ENCODE measurements around the gene SDHB.
A peak's percentile ranks its signal among the peaks of the same experiment; 100 is the strongest.

Gene SDHB

DNA sequence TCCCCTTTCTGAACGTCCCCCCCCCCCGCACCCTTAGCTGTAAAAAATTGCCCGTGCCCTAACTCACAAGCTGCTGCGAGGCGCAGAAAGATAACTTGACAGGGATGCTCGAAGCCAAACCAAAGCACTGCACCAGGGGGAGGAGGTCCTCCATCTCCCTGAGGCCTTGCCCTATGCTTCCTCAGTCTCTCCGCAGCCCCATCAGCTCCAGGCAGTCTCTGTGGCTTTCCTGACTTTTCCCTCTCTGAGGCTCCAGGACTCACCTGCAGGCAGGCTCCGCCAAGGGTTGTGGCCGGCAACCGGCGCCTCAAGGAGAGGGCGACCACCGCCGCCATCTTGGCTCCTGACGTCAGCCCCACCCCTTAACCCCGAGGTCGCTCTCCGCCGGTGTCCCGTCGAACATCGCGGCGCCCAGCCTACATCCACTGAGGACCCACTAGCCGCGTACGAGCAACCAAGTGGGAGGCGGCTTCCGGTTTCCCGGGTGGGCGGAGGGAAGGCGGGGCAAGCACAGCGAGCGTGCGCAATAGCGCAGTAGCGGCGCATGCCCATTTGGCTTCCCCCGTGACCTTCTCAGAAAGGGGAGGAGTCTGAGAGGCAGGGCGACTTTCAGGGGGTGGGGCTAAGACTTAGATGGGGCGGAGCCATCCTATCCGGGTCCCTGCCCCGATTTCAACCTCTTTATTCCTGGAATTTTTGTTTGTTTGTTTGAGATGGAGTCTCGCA, at the start of gene SDHB:
TSS of gene SDHB (minus strand) at position 348 of the 726 bp plus-strand sequence. CDS start at position 335, 13 bp downstream.
- peak; percentile 98 for DNase-seq (ENCODE audit: low read depth, low spot score)

DNA sequence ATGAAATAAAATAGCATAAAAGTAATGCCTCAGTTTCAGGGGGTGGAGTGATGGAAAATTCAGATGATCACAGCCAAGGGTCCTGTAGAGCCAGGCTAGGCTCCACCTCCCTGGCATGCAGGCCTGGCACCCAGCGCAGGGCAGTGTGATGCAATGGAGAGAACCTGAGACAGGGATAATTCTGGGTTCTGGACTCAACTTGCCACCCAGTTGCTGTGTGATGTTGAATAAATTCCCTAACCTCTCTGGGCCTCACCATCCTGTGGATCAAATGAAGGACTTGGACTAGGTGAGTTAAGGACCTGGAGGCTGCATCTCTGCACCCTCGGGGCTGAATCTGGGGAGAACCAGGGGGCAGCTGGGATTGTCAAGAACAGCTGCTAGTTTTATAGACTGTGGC, 48.4 kb upstream of the SDHB start:
- DNase-seq (ENCODE audit: low read depth, low spot score), result no peak

DNA sequence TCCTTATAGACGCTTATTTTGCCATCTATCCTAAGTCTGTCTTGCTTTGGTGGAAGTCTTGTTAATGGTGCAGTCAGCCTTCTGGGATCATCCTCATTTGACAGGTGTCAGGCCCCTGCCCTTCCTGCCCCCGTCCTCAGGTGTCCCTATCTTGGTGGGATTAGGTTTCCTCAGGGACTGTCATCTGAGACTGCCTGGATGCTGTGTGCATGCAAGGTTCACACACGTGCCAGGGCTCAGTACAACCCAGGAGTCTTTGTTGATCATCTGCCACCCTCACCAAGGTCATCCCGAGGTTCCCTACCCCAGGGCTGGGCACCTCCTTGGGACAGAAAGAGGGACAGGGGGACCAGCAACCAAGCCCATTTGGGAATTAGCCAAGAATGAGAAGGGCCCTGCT, 47.4 kb upstream of the SDHB start:
- DNase-seq (ENCODE audit: low read depth, low spot score), result no peak

DNA sequence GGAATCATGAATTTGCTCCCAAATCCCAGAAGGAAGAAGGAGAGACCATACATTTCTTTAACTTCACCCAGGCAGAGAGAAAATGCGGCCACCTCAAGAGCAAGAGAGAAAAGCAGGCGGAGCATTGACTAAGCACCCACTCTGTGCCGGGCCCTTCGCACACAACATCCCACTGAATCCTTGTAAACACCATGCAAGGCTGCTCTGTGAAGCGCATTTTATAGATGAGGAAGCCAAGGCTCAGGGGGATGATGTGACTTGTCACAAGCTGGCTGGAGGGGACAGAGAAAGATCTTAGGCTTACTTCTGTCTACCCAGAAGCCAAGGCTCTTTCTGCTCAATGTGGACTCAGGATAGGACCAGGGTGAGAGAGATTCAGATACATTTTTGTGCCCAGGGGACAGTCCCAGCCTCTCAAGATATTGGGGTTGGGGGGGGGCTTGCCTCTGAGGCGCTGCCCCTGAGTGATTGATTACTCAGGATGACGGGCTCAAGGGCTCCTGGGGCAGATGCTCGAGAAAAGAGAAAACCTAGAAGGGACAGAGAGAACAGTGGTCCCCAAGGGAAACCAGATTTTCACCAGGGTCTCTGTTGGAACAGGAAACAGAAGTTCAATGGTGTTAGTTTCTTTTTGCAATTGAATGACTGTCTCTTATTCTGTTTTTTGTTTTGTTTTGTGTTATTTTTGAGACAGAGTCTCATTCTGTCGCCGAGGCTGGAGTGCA, 45.9 kb upstream of the SDHB start:
- no peak for DNase-seq (ENCODE audit: low read depth, low spot score)

DNA sequence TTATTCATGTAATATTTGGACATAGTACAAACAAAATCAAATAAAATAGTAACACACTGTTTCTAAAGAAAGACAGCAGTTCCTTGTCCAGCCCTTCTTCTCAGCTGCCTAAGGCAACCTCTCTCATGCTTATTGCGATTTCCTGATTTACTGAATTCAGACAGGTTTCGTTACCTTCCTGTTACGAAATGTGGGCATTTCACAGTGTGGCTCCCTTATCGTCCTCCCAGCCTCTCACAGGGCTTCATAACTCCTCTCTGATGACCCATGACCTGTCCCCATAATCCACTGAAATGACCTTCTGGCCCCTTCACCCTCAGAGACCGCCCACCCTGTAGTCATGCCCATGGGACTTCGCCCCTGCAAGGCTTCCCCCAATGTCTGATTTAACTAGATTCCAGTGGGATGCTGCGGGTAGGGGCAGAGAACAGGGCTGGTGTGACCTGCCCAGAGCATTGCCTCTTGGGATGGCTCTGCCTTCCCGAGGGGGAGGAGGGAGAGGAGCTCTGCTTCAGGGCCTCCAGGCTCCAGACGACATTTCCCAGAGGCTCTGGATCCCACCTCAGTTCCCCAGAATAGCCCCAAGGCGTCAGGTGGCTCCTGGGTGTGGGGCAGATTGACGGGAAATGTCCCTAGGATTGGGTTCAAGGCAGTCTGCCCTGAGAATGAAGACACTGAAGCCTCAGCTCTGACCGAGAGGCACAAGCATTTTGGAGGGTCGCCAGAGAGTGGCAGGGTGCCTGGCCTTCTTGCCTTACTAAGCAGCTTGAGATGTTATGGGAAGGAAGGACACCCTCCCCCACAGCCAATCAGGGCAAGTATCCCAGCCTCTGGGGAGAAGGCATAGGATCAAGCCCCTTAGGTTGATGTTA, 44.9 kb upstream of the SDHB start:
- DNase-seq (ENCODE audit: low read depth, low spot score), result no peak

DNA sequence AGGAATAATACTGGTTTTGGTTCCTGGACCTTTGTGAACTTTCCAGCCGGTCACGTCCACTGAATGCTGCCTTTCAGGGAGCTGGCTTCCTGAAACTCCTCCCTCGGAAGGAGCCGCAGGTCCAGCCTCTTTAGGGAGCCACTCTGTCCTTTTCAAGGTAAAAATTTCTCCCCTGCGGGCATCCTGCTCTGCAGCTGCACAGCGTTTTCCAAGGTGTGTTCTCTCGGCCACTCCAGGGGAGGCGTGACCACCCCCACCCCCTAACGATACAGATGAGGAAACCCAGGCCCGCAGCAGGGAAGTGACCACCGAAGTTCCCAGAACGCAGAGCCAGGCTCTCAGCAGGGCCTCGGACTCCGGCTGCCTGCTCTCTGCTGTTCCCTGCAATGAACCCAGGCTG, 44.0 kb upstream of the SDHB start:
- no peak for DNase-seq (ENCODE audit: low read depth, low spot score)

DNA sequence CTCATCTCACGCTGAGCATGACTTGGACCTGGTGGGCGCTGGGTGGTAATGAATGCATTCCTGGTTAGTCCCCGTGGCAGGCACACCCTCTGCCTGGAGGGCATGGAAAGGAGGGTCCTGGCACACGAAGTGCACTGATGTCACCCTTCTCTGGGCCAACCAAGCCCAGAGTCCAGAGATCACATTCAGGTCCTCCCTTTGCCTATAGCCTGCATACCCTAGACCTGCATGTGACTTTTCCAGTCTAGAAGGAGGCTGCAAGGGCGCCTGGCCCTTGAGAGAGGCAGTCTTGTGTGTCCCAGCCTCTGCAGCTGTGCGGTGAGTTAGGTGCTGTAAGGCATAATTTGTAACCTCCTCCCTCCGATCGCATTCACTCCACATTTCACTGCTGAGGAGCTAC, 43.3 kb upstream of the SDHB start:
- no peak for DNase-seq (ENCODE audit: low read depth, low spot score)

DNA sequence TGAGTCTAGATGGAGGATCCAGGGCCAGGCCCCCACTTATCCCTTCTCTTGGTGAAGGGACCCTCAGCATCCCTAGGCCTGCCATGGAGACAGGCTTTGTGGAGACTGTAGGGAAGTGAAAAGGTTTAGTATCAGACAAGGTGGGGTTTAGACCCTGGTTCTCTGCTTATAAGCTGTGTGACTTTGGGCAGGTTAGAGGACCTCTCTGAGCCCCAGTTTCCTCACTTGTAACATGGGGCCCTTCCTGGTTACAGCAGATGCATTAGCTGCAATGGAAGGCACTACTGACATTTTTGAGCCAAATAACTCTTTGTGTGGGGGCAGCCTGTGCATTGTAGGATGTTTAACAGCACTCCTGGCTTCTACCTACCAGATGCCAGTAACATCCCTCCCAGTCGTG, 42.8 kb upstream of the SDHB start:
- DNase-seq (ENCODE audit: low read depth, low spot score), result no peak

DNA sequence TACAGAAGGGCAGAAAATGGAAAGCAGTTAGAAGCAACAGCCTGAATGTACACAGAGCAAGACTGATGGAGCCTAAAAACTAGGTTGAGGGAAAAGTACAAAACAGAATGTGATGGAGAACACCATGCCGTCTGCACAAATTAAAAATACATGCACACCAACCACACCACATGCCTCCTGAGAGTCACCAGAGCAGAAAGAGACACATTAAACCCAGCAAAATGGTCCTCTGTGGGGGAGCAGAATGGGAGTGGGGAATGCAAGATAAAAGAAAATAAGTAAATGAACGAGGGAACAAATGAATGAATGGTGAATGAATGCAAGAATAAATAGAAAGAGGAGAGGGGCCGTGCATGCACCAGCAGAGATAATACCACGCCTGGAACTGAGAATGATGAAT, 41.3 kb upstream of the SDHB start:
- no peak for DNase-seq (ENCODE audit: low read depth, low spot score)

DNA sequence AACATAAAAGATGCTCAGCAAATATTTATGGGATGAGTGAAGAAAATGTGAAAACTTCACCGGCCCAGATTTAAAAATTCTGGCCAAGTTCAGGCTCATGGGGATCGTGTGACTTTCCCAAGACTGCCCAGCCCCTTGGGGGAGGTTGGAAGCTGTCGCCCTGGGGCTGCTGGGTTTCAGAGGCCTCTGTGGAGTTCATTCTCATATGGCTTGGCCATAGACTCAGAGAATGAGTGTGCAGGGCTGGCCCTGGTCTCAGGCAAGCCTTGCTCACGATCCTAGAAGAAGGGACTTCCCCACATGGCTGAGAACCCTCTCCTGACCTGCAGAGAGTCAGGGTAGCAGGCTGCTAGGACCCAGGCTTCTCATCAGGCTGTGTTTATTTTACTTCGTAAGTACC, 40.8 kb upstream of the SDHB start:
- no peak for DNase-seq (ENCODE audit: low read depth, low spot score)

DNA sequence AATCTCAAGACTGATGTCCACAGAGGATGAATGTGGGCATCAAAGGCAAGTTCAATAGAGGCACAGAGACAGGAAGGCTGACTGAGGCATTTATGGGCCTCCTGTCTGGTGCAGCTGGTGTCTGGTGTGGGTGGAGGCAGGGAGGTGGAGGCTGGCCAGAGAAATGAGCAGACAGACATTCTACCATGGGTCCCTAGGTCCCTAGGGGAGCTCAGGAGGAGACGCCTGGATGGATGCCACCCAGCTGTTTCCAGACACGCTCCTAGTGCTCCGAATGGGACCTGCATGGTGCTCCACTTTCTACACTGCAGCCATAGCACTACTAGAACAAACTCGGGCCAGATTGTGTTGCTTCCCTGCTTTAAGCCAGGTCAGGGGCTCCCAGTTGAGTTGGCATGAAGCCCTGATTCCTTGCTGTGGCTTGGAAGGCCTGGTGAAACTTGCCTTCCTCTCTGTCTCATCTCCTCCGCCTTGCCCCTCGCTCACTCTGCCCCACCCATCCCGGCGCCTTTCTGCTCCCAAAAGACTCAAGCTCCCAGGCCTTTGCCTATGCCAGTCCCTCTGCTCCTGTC, 40.1 kb upstream of the SDHB start:
- no peak for DNase-seq (ENCODE audit: low read depth, low spot score)

DNA sequence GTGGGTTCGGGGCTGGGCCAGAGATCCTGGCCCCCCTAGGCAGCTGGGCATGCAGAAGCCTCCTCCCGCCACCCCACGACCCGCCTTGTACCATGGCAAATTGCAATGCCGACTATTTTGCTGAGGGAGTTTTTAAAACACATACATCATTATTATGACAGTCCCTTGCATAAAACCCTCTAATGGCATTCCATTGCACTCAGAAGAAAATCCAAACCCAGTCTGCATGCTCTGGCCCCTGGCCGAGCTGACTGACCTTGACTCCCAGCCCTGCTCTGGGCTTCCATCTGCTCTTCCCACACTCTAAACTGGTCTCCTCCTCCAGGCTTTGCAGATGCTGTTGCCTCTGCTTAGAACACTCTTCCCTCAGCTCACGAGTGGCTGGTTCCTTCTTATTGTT, 37.4 kb upstream of the SDHB start:
- DNase-seq (ENCODE audit: low read depth, low spot score), result no peak

DNA sequence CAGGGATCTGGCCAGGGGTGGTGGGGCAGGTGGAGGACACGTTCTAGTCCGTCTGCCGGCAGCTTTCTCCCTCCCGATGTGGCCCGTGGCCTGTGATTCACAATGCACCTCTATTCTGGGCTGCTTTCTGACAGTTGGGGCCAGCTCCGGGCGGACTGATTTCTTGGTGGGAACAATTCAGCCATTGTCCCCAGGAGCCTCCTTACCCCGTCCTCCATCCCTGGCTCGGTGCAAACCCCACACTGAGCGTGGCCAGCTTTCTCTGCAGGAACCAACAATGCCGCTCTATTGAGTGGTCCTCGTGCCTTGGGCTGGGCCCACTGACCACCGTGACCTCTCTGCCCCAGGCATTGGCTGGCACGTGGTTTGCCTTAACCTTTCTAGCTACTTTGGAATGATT, 35.7 kb upstream of the SDHB start:
- no peak for DNase-seq (ENCODE audit: low read depth, low spot score)

DNA sequence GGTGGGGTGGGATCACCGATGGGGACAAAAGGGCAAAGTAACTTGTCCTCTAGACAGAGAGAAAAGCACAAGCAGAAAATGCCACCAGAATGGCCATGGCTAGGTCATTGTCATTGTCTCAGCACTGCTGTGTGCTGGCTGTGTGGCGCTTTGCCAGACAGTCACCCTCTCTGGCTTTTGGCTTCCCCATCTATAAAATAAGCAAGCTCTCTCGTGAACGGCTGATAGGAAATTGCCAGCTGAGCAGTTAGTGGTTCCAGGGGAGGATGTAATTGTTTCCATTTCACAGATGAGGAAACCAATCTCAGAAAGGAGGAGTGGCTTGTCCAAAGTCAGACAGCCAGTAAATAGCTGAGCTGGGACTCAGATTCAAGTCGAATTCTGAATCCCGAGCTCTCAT, 32.9 kb upstream of the SDHB start:
- no peak for DNase-seq (ENCODE audit: low read depth, low spot score)

DNA sequence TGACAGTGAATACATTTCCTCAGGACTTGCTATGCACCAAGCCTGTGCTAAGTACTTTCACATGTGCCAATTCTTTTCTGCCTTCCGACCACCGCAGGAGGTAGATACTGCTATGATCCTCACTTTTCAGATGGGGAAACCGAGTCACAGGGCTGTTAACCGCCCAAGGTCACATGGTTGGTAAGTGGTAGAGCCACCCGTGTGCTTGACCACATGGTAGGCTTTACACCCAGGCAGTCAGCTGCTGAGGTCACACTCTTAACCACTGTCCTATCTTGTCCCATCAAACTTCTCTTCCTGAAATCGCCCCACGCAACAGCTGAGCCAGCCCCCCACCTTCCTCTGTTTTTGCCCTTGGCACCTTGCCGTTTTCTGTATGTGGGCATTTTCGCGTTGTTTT, 31.0 kb upstream of the SDHB start:
- no peak for DNase-seq (ENCODE audit: low read depth, low spot score)

DNA sequence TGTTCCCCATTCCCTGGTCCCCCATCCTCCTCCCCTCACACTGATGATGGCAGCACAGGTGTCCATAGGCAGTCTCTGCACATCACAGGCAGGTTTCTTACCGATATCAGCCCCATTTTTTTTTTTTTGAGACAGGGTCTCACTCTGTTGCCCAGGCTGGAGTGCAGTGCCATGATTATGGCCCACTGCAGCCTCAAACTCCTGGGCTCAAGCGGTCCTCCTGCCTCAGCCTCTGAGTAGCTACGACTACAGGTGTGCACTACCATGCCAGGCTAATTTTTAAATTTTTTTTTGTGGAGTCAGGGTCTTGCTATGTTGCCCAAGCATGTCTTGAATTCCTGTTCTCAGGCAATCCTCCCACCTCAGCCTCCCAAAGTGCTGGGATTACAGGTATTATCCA, 28.9 kb upstream of the SDHB start:
- DNase-seq (ENCODE audit: low read depth, low spot score), result no peak

DNA sequence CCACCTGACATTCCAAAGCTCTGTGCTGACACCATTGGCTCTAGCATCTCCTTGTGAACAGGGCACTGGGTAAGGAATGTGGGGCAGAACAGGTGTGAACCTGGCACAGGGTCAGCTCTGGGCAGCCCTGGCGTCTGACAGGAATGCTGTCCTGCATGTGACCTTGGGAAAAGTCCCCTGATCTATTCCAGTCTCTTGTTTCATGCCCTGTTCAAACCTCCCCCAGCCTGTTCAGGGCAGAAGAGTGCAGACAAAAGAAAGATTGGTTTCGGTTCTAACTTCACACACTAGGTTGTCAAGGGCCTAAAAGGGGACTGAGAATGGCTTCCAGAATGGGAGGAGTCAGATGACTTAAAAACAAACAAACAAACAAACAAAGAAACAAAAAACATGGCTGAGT, 27.6 kb upstream of the SDHB start:
- no peak for DNase-seq (ENCODE audit: low read depth, low spot score)

DNA sequence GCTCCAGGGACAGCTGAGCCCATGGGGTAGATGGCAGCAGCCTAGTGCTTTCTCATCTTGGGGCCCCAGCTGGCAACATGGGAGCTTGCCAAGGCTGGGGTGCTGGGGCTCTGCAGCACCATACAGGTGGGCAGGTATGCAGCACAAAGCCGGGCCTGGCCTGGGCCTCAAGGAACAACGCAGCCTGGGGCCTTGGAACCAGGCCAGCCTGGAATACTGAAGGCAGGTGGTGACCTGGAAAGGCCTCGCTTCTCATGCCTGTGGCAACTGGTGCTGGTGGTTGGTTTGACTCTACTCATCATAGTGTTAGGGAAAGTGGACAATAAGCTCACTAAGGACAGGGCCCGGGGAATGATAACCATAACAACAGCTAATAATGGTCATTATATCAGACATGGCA, 27.0 kb upstream of the SDHB start:
- DNase-seq (ENCODE audit: low read depth, low spot score), result no peak

DNA sequence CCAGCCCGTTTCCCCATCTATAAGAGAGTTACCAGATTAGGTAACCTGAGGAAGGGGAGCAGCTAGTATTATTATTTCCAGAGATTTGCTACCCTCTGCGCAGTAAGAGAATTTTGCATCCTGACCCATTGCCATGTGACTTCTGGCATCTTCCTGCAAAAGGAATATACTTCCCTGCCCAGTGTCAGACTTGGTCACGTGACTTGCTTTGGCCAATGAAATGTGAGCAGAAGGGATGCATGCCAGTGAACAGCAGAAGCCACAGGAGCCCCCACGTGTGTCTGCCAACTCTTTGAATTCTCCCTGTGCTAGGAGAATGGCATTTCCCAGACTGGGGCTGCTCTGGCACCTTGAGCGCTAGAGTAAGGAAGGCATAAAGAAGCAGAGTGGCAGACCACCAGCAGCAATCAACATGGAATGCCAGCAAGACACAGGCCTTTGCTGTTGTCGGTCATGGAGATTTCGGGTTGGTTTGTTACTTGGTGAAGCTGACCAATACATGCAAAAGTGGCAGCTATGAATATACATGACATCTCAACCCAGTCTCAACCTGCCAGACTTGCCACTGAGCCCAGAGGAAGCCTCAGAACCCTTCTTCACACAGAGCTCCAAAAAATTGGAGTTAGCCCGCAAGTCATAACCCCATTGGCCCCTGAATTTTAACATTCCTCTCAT, 26.4 kb upstream of the SDHB start:
- DNase-seq (ENCODE audit: low read depth, low spot score), result no peak

DNA sequence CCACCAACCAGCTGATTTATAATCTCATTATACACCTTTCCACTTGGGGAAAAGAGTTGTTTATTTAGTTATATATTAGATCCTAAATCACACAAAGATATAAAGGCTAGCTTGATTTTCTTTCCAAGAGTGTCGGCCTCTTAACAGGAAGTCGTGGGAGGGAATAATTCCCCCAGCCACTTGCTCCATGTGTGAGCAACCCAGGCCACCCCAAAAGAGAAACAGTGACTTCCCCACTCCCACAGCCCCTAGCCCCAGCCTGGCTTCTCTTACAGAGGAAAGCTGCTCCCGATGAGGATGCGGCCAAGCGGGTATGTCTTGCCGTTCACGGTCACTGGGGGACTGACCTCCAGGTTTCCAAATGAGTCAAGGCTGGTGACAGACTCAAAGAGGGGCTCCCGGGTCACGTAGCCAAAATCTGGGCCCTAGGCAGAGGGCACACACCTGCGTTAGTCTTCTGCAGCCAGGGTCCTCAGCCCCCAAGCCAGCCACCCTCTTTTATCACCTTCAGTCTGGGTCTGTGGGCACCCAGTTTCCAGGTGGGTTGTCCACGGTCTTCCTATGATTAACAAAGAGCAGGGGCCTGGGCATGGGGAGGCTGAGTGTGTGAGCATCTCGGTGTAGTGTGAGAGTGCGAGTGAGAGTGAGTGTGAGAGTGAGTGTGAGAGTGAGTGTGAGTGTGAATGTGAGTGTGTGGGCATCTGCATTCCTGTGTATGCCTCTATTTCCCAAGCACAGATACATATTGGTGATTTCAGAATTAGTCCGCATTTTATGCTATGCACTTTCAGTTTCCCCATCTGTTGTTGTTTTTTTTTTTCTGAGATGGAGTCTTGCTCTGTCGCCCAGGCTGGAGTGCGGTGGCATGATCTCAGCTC, 25.4 kb upstream of the SDHB start:
- DNase-seq (ENCODE audit: low read depth, low spot score), result no peak
